Measurements from ENCODE around the gene GUCA1C.

GUCA1C gene

GRCh38 chr3:108891833-108892232, 61.8 kb downstream of the GUCA1C start:
- DNase-seq (ENCODE audit: low read depth in 2 of 2): no peak
- H3K4me3 ChIP-seq (replicated peaks in 1 of 2; ENCODE audit: low read depth in 2 of 2, low read length in 2 of 2): no peak overlapping the region
- no peak for TF ChIP-seq CTCF (IDR thresholded peaks at IDR 0.05; ENCODE audit: low read depth, low read length)

GRCh38 chr3:108887777-108888176, 65.9 kb downstream of the GUCA1C start:
- TF ChIP-seq CTCF (IDR thresholded peaks at IDR 0.05; ENCODE audit: low read depth, low read length): no peak
- no peak overlapping the region for H3K4me3 ChIP-seq (replicated peaks in 1 of 2; ENCODE audit: low read depth in 2 of 2, low read length in 2 of 2)
- no peak for DNase-seq (ENCODE audit: low read depth in 2 of 2)

- no peak overlapping the region for H3K4me3 ChIP-seq (replicated peaks in 1 of 2; ENCODE audit: low read depth in 2 of 2, low read length in 2 of 2)
- no peak for DNase-seq (ENCODE audit: low read depth in 2 of 2)
- no peak for TF ChIP-seq CTCF (IDR thresholded peaks at IDR 0.05; ENCODE audit: low read depth, low read length)
Measured at GRCh38 chr3:108887121-108887520, 66.6 kb downstream of the GUCA1C start.

- no peak for TF ChIP-seq CTCF (IDR thresholded peaks at IDR 0.05; ENCODE audit: low read depth, low read length)
- DNase-seq (ENCODE audit: low read depth in 2 of 2): no peak
- H3K4me3 ChIP-seq (replicated peaks in 1 of 2; ENCODE audit: low read depth in 2 of 2, low read length in 2 of 2): no peak overlapping the region
Measured at GRCh38 chr3:108883373-108883772, 70.3 kb downstream of the GUCA1C start.

GRCh38 chr3:108882762-108883161, 70.9 kb downstream of the GUCA1C start:
- DNase-seq (ENCODE audit: low read depth in 2 of 2): no peak
- TF ChIP-seq CTCF (IDR thresholded peaks at IDR 0.05; ENCODE audit: low read depth, low read length): no peak
- no peak overlapping the region for H3K4me3 ChIP-seq (replicated peaks in 1 of 2; ENCODE audit: low read depth in 2 of 2, low read length in 2 of 2)

- DNase-seq (ENCODE audit: low read depth in 2 of 2): no peak
- H3K4me3 ChIP-seq (replicated peaks in 1 of 2; ENCODE audit: low read depth in 2 of 2, low read length in 2 of 2): no peak overlapping the region
- TF ChIP-seq CTCF (IDR thresholded peaks at IDR 0.05; ENCODE audit: low read depth, low read length): no peak
Measured at GRCh38 chr3:108879915-108880314, 73.8 kb downstream of the GUCA1C start.

- no peak overlapping the region for H3K4me3 ChIP-seq (replicated peaks in 1 of 2; ENCODE audit: low read depth in 2 of 2, low read length in 2 of 2)
- TF ChIP-seq CTCF (IDR thresholded peaks at IDR 0.05; ENCODE audit: low read depth, low read length): no peak
- no peak for DNase-seq (ENCODE audit: low read depth in 2 of 2)
Measured at GRCh38 chr3:108877901-108878300, 75.8 kb downstream of the GUCA1C start.

Measured in cardiac fibroblast (primary cell).